Measurements from ENCODE around the gene FZD1. TPM values are rescaled to one million over a fixed set of nuclear protein-coding genes. Genes with fewer than 3 reads are reported as not detected.

FZD1 gene
- total RNA-seq: 30.2 TPM

GRCh38 chr7:91264046-91264923, at the start of gene FZD1:
TSS of gene FZD1 (plus strand) at chr7:91264433. CDS start at chr7:91264881, 448 bp downstream.
- peak; percentile 99 for DNase-seq

GRCh38 chr7:91226411-91226810, 37.8 kb upstream of the FZD1 start:
- no peak for DNase-seq

- no peak for DNase-seq
Observed at GRCh38 chr7:91228327-91228726, 35.9 kb upstream of the FZD1 start.

- no peak for DNase-seq
Observed at GRCh38 chr7:91228927-91229558, 35.2 kb upstream of the FZD1 start.

- DNase-seq: no peak
Observed at GRCh38 chr7:91230100-91230499, 34.1 kb upstream of the FZD1 start.

GRCh38 chr7:91230503-91230902, 33.7 kb upstream of the FZD1 start:
- DNase-seq: no peak

GRCh38 chr7:91233212-91233611, 31.0 kb upstream of the FZD1 start:
- no peak for DNase-seq

- DNase-seq: no peak
Observed at GRCh38 chr7:91235211-91235832, 28.9 kb upstream of the FZD1 start.

GRCh38 chr7:91239171-91239604, 25.0 kb upstream of the FZD1 start:
- peak; percentile 35 for DNase-seq

GRCh38 chr7:91239772-91240171, 24.5 kb upstream of the FZD1 start:
- no peak for DNase-seq

- DNase-seq: peak; percentile 74
Observed at GRCh38 chr7:91240376-91240941, 23.8 kb upstream of the FZD1 start.

- DNase-seq: no peak
Observed at GRCh38 chr7:91242097-91242844, 22.0 kb upstream of the FZD1 start.

GRCh38 chr7:91243591-91244301, 20.5 kb upstream of the FZD1 start:
- DNase-seq: peak; percentile 54

GRCh38 chr7:91247500-91247899, 16.7 kb upstream of the FZD1 start:
- DNase-seq: no peak

GRCh38 chr7:91248996-91249395, 15.2 kb upstream of the FZD1 start:
- no peak for DNase-seq

GRCh38 chr7:91249506-91250233, 14.6 kb upstream of the FZD1 start:
- no peak for DNase-seq

GRCh38 chr7:91250706-91251105, 13.5 kb upstream of the FZD1 start:
- DNase-seq: no peak

GRCh38 chr7:91251877-91252276, 12.4 kb upstream of the FZD1 start:
- DNase-seq: no peak

GRCh38 chr7:91263384-91264045, 718 bp upstream of the FZD1 start:
- DNase-seq: peak; percentile 72
